ENCODE data around the gene PRMT9. TPM values are rescaled to one million over a fixed set of nuclear protein-coding genes. Genes with fewer than 3 reads are reported as not detected.

Gene PRMT9
- total RNA-seq, 4 donors from 2014 or later = 7.3 to 14.1 (median 10.5) TPM

GRCh38 chr4:147724468-147725201 is 40.7 kb upstream of the PRMT9 start:
- TF ChIP-seq, protein P1, sequence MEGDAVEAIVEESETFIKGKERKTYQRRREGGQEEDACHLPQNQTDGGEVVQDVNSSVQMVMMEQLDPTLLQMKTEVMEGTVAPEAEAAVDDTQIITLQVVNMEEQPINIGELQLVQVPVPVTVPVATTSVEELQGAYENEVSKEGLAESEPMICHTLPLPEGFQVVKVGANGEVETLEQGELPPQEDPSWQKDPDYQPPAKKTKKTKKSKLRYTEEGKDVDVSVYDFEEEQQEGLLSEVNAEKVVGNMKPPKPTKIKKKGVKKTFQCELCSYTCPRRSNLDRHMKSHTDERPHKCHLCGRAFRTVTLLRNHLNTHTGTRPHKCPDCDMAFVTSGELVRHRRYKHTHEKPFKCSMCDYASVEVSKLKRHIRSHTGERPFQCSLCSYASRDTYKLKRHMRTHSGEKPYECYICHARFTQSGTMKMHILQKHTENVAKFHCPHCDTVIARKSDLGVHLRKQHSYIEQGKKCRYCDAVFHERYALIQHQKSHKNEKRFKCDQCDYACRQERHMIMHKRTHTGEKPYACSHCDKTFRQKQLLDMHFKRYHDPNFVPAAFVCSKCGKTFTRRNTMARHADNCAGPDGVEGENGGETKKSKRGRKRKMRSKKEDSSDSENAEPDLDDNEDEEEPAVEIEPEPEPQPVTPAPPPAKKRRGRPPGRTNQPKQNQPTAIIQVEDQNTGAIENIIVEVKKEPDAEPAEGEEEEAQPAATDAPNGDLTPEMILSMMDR (IDR thresholded peaks at IDR 0.05; ENCODE audit: low read depth) = no peak

DNA sequence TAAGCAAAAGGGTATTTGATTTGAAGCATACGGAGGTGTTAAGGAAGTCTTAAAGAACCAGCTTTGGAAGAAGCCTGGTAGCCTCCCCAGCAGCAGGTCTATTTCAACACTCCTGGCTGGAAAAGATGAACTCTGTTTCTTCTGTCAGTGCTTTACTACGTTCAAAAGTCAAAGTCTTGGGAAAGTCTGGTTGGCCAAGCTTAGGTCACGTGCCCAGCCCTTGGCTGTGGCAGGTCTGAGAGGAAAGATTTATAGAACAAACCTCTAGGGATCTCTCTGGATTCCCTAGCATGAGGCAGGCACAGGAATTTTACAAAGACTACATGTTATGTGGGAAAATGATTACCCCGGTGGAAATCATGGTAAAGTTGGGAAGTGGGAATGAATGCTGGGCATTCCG is 39.4 kb upstream of the PRMT9 start:
- TF ChIP-seq, protein P1 (IDR thresholded peaks at IDR 0.05; ENCODE audit: low read depth) = no peak

- TF ChIP-seq, protein P1 (IDR thresholded peaks at IDR 0.05; ENCODE audit: low read depth) = no peak
Measured at GRCh38 chr4:147717878-147718277, 33.9 kb upstream of the PRMT9 start.

- TF ChIP-seq, protein P1 (IDR thresholded peaks at IDR 0.05; ENCODE audit: low read depth) = no peak
Measured at GRCh38 chr4:147714575-147715401, 30.8 kb upstream of the PRMT9 start.

DNA sequence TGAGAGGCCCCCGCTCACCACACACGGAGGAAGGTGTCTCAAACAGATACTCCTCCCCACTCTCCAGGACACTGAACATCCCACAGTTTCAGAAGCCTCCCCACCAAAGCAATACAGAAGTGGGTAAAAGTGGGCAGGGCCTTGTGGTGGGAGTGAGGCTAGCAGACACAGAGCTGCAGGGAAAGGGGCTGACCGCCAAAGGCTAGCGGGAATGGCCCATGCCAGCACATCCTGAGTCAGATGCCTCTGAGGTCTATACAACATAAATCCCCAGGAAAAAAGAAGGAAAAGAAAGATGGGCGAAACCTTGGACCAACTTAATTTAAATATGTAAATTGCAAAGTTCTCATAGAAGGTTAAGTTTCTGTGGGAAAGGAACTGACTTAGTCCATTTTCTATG is 26.0 kb upstream of the PRMT9 start:
- TF ChIP-seq, protein P1 (IDR thresholded peaks at IDR 0.05; ENCODE audit: low read depth) = no peak

DNA sequence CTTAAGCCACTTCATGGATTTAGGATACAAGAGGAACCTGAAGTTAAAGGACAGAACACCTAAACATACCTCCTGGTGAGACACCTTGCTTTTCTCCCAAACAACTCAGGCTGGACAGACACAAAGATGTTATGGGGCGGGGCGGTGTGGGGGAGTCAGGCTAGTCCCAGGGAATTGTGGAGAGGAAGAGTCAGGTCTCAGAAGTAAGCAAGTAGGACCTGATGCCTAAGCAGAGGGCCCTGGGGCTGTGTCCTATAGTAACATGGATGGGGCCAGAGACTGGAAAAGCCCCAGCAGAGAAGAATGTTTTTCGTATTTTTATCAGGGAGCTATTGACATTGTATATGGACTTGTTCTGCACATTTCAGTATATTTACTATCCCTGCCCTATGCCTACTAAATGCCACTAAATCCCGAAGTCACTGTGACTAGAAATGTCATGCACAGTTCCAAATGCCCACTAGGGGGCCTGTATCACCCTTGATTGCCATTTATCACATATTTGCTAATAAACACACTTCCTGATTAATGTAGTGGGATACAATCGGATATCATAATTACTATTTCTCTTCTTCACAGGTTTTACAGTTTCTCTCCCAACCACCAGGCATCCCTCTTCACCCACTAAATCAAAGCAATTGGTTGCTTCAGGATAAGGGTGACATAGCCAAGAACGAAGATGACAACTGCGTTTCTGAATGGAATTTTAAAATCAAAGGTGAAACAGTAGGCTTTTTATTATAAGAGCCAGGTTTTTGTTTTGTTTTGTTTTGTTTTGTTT is 24.1 kb upstream of the PRMT9 start:
- TF ChIP-seq, protein P1 (IDR thresholded peaks at IDR 0.05; ENCODE audit: low read depth) = no peak

DNA sequence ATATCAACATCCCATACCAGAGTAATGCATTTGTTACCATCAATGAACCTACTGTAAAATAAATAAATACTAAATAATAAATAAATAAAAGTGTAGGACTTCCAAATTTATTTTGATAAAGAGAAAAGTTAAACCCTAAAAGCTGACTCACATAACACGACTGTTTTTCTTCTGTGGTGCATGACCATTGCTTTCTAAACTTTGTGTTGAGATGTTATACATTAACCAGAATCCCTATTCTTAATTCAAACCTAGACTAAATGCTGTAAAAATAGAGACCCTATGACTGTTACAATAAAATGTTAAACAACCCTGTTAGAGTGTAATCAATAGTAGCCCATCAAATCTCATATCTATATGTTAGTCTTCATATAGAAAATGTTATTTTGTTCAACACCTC is 20.9 kb upstream of the PRMT9 start:
- TF ChIP-seq, protein P1 (IDR thresholded peaks at IDR 0.05; ENCODE audit: low read depth) = no peak
